EH (cell line): ENCODE results near the gene PTCSC3.

Experiments used
- DNase-seq: peaks from one replicate; pipeline ENCODE4 v3.0.0-alpha.2; 2015; ENCODE audit warnings: low read depth

The PTCSC3 gene

GRCh38 chr14:36176524-36176923 is at the start of gene PTCSC3:
Gene PTCSC3 (minus strand): TSS chr14:36176722.
- DNase-seq, result no peak

GRCh38 chr14:36226164-36226563 is 49.6 kb upstream of the PTCSC3 start:
- no peak for DNase-seq

- no peak for DNase-seq
Measured at GRCh38 chr14:36224176-36224575, 47.7 kb upstream of the PTCSC3 start.

- no peak for DNase-seq
Measured at GRCh38 chr14:36223558-36223957, 47.0 kb upstream of the PTCSC3 start.

- no peak for DNase-seq
Measured at GRCh38 chr14:36222952-36223468, 46.5 kb upstream of the PTCSC3 start.

- DNase-seq, result no peak
Measured at GRCh38 chr14:36222337-36222736, 45.8 kb upstream of the PTCSC3 start.

- DNase-seq, result no peak
Measured at GRCh38 chr14:36221112-36221511, 44.6 kb upstream of the PTCSC3 start.

GRCh38 chr14:36217732-36218131 is 41.2 kb upstream of the PTCSC3 start:
- DNase-seq, result no peak

- no peak for DNase-seq
Measured at GRCh38 chr14:36217027-36217426, 40.5 kb upstream of the PTCSC3 start.

- DNase-seq, result no peak
Measured at GRCh38 chr14:36215217-36215598, 38.7 kb upstream of the PTCSC3 start.

- DNase-seq, result no peak
Measured at GRCh38 chr14:36214476-36215216, 38.1 kb upstream of the PTCSC3 start.

- no peak for DNase-seq
Measured at GRCh38 chr14:36212987-36213386, 36.5 kb upstream of the PTCSC3 start.

GRCh38 chr14:36212577-36212976 is 36.1 kb upstream of the PTCSC3 start:
- no peak for DNase-seq

GRCh38 chr14:36208690-36209278 is 32.3 kb upstream of the PTCSC3 start:
- no peak for DNase-seq

GRCh38 chr14:36207500-36207899 is 31.0 kb upstream of the PTCSC3 start:
- DNase-seq, result peak; percentile 11

GRCh38 chr14:36204461-36205073 is 28.0 kb upstream of the PTCSC3 start:
- no peak for DNase-seq

GRCh38 chr14:36198378-36198777 is 21.9 kb upstream of the PTCSC3 start:
- no peak for DNase-seq

GRCh38 chr14:36194663-36195062 is 18.1 kb upstream of the PTCSC3 start:
- no peak for DNase-seq

GRCh38 chr14:36192530-36192929 is 16.0 kb upstream of the PTCSC3 start:
- no peak for DNase-seq

- DNase-seq, result no peak
Measured at GRCh38 chr14:36183402-36183801, 6.9 kb upstream of the PTCSC3 start.

- DNase-seq, result no peak
Measured at GRCh38 chr14:36181417-36181816, 4.9 kb upstream of the PTCSC3 start.

GRCh38 chr14:36177489-36177888 is 967 bp upstream of the PTCSC3 start:
- no peak for DNase-seq

GRCh38 chr14:36174767-36175424 is 1.6 kb downstream of the PTCSC3 start:
- DNase-seq, result no peak
